ENCODE data around the gene ATG10.

The ATG10 gene

DNA sequence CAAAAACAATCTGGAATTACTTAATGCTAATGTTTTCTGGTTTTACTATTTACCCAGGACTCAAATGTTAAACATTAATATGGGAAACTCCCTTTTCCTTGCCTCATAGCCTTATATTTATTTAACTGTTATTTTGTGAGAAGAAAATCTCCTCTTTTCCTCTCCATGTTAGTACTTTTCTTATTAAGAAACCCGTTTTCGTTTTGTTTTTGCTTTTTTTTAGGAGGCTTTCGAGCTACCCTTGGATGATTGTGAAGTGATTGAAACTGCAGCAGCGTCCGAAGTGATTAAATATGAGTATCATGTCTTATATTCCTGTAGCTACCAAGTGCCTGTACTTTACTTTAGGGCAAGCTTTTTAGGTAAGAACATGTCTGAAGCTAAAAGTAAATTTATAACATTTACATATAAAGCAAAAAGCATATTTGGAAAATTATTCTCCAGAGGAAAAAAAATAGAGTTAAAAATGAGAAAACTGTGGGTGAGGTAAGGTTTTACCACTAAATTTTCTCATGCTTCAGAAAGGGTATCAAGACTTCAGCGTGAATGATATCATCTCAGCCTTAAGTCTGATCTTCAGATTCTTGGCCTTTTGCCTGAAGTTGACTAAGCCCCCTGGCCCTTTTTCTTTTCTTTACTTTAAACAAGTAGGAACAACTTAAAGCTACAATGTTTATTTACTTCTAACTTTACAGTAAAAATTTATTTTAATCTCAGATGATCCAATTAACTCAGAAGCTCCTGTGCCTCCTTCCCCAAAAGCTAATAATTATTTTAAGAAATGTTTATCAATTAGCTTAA, 192.6 kb downstream of the ATG10 start:
- DNase-seq (ENCODE audit: low read depth in 2 of 3, low spot score in 2 of 3): no peak

DNA sequence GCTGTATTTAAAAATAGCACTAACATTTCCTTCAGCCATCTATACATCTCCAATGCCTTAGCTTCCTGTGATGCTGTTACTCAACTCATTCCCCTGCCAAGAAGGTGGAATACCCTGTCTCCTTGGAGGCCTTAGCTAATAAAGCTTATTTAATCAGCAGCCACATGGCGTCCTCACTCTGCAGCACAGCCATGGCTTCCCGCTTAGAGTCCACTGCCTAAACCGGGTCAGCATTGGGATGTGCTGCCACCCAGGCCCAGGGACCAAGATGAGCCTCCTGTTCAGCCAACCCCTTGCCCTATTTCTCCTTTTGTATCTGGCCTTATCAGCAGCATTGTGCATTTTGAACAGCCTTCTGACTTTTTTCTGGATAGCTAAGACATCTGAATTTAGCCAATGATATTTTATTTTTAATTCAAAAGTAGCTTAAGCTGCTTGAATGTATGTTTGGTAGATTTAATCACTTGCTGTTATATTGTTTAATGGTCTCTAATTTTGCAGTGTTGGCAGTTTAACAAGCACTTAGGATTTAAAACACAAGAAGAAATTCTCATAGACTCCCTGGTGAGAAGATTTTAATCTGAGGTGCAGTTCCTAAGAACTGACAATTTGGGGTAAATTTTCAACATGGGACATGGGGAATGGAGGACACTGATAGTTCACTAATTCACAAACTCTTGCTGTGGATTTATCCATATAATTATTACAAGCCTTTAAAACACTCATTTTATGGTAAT, 193.3 kb downstream of the ATG10 start:
- DNase-seq (ENCODE audit: low read depth in 2 of 3, low spot score in 2 of 3): no peak

DNA sequence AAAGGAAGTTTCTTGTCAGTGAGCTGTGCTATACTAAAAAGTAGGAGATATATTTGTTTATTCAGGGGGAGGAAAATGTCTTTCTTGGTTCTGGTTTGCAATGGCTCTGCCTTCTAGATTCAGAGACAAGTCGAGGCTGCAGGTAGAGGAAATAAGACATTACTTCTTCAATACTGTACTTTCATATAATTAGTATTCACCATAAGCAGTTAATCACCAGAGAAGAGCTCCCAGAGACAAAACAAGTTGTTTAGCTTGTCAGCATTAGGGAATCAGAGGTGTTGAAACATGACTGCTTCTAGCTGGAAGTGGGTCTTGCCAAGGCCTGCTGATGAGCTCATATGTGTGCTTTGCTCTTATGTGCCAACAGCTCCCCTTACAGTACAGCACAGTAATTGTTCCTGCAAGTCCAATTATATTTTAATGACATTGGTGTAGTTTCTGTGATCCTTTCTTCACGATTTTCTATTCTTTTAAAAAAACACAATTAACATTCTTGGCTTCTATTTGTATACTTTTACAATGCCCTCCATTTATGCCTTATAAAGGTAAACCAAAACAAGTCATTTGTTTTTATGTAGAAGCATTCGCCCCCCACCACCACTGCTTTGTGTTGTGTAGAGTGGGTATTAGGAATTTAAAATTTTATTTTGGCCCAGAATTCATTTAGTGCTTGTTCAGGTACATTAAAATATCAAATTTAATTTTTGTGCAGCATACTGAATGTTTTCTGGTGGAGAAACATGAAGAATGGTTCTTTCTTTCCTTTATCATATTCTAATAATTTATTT, 194.1 kb downstream of the ATG10 start:
- no peak for DNase-seq (ENCODE audit: low read depth in 2 of 3, low spot score in 2 of 3)

DNA sequence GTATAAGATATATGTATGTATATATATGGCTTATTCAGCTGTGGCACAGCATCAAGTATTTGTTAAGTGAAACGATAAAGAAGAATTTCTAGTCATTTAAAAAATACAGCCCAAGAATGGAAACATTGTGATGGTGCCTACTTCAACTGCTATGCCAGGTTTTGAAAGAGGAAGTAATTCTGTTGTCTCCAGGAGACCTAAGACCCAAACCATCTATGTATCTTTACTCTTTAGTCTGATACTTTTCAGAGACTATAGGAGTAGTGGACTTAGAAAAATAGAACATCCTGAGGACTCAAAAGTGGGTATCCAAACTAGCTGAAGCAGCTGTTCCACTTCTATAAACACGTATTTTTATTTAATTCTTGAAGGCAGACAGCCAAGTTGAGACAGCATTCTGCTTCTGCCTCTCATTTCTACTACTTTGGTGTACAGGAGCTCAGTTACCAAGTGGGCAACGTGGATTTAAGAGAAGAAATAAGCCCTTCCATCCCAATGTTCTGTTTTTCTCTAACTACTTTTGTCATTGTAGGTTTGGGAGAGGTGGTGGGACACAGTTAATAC, 195.6 kb downstream of the ATG10 start:
- DNase-seq (ENCODE audit: low read depth in 2 of 3, low spot score in 2 of 3): no peak

DNA sequence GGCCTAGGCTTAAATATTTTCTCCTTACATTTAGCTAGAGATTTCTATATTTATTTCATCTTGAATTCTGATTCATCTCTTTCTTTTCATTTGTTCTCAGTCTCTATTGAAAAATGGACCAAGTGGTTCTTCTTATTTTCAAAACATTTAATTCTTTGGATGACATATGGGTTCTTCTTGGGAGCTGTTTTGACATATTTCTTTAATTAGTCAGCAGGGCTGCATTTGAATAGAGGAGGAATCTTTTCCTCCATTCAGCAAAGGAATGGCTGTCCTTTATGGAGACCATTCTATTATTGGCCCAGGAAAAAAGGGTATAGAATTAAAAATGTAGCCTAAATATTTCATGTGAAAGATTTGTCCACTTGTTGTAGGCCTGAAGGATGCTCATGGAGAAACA, 196.5 kb downstream of the ATG10 start:
- no peak for DNase-seq (ENCODE audit: low read depth in 2 of 3, low spot score in 2 of 3)

DNA sequence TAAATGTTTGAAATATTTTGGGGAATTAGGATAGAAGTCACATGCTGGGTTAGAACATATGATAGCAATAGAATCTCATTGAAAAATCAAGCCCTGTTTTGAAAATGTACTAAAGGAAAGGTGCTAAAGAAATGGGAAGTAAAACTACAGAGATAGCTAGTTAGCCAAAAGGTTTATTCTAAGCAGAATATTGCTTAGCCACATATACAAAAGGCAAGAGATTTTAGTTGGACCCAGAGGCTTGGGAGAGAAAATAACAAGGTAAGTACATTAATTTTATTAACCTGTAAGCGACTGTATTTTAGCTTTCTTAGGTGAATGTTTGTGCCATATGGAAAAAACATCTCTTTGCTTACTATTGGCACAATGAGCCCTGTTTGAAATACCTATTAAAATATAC, 198.1 kb downstream of the ATG10 start:
- DNase-seq (ENCODE audit: low read depth in 2 of 3, low spot score in 2 of 3): no peak

DNA sequence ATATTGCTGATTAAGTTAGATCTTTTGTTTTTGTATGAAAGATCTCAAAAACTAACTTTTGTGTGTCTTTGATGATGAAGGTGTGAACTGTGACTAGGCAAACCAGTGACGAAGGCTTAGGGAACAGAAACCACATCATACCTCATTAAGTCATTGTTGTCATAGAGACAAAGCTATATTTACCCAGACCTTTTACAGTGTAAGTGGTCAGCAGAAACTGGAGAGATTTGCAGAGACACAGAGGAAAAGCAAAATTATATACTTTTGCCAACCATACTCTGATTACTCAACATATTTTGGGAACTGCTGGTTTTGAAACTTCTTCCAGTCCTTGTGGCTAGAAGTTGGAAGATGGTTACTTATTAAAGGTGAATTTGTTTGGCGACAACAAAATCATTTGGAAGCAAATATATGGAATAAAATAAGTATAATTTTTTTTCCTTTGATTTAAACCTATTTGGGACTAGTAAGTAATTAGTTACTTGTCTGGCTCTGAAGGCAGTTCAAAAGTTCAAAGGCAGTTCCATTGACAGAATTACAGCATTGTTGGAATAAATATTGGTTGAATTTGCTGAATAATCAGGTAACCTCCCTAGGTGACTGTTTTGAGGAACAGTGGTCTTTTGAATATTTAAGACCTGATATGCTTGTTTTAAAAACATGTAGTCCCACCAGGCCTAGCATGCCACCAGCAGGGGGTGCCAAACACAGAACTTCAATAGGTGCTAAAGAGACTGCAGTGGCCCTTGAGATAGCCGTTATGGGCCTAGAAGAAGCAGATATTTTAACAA, 202.5 kb downstream of the ATG10 start:
- peak; percentile 17 to 42 (median 32) for DNase-seq (ENCODE audit: low read depth in 2 of 3, low spot score in 2 of 3)

DNA sequence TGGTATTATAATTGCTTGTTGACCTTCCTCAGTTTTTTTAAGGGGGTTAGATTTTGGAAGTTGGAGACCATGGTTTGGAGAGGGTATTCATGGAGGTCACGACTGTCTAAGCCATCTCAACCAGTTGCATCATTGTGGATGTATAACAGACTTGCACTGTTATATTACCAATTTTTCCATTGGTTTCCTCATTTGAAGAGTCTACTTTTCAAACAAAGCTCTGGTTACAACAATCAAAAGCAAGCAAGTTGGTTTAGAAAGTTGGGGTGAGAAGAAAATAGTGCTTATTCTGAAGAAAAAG, 203.0 kb downstream of the ATG10 start:
- no peak for DNase-seq (ENCODE audit: low read depth in 2 of 3, low spot score in 2 of 3)

DNA sequence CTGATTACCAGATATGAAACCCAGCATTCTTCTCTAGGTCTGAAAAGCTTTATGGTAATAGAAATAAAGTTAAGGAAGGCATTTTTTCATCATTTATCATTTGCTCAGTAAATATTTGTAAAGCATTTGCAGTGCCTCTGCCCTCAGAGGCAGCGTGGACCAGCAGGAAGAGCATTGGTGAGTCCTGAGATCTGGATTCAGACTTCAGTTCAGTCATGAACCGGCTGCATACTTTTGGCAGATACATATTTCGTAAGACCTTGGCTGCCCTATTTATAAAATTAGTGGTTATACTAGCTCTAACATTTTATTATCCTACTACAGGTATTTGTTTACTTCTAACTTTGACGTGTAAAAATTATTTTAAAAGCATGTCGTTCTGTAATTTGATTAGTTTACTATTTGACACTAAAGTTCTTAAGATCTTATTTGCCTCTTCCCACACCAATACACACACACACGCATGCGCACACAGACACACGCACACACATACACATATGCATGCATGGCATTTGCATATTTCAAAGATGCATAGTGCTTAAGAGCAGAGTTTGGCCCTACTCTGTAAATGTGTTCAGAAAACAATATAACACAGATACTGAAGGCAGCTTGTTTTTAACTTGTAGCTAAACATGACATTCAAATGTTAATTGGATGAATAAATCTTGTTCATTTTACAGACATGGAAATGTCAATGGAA, 204.4 kb downstream of the ATG10 start:
- no peak for DNase-seq (ENCODE audit: low read depth in 2 of 3, low spot score in 2 of 3)

DNA sequence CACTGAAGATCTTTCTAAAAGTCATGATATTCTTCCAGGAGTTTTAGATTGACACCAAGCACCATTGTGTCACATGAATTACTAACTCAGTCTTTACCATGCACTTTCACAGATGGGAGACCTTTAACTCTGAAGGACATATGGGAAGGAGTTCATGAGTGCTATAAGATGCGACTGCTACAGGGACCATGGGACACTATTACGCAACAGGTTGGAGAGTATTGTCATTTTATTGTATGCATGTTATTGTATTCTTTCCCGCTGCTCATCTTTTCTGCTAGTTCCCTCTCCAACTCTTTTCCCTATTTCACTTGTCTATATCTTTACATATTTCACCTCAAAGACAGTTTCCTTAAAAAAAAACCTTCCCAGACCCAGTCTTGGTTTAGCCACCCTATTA, 206.6 kb downstream of the ATG10 start:
- no peak for DNase-seq (ENCODE audit: low read depth in 2 of 3, low spot score in 2 of 3)

DNA sequence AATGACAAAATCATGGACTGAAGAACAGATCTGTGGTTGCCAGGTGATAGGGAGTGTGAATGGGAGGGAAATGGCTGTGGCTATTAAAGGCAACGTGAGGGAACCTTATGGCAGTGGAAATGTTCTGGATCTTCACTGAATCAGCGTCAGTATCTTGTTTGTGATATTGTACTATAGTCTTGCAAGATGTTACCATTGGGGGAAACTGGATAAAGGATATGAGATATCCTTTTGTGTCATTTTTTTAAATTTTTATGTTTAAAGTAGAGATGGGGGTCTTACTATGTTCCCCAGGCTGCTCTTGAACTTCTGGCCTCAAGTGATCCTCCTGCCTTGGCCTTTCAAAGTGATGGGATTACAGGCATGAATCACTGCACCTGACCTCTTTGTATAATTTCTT, 210.8 kb downstream of the ATG10 start:
- no peak for DNase-seq (ENCODE audit: low read depth in 2 of 3, low spot score in 2 of 3)

DNA sequence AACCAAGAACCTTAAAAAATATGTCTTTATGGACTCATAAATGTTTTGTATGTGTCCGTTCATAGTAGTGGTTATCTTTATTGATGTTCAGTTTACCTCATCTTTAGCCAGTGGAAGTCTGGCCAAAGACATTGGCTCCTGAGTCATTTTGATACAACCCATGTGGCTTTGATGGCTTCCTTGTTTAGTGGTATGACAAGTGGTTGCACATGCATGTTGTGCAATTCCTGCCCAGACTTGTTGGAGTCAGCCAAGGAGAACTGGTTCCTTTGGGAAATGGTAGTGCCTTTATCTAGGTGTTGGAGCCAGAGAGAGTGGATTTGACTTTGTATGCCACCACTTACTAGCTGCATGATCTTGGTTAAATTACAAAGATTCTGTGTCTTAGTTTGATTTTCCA, 212.0 kb downstream of the ATG10 start:
- DNase-seq (ENCODE audit: low read depth in 2 of 3, low spot score in 2 of 3): no peak

DNA sequence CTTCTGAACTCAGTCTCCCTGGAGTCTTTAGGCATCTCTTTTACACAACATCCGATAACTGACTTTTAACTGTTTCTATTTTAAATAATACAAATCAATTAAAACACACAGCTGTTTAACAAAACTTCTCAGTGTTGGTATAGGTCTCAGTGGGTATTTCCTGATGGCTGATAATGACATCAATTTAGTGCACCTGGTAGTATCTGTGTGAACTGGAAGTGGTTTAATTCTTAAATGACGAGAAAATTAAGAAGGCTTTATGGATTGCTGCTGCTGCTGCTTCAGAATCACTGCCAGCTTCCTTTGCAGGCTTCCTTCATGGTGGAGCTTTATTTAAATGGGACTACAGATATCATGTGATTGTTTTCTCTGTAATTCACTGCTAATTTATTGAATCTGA, 214.0 kb downstream of the ATG10 start:
- no peak for DNase-seq (ENCODE audit: low read depth in 2 of 3, low spot score in 2 of 3)

DNA sequence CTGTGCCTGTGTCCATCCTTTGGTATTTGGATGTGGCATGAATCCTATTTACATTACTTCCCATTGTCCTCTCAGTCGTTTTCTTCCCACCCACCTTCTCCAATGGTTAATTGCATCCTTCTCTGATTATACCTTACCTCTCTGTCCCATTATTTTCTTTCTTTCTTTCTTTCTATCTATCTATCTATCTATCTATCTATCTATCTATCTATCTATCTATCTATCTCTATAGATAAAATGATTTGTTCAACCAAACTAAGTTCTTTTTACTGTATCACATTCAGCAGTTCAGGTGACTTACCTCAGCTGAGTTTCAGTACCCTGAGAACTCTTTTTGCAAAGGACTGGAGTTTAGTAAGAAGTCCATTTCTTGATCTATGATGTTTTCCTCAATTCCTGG, 225.7 kb downstream of the ATG10 start:
- no peak for DNase-seq (ENCODE audit: low read depth in 2 of 3, low spot score in 2 of 3)

DNA sequence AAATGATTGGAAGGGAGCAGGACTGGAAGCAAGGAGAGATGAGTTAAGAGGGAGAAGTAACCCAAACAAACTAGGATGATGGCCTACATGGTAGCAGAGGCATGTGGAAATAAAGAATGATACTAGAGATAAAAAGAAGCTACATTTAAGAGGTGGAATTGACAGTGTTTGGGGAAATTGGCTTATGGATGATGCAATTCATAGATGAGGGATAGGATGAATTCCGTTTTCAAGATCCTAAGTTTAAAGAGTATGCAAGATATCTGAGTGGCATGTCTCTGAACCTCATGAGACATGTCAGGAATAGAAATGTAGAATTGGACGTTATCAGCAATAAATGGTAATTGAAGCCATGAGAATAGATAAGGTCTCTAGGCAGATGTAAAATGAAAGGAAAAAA, 232.7 kb downstream of the ATG10 start:
- no peak for DNase-seq (ENCODE audit: low read depth in 2 of 3, low spot score in 2 of 3)

DNA sequence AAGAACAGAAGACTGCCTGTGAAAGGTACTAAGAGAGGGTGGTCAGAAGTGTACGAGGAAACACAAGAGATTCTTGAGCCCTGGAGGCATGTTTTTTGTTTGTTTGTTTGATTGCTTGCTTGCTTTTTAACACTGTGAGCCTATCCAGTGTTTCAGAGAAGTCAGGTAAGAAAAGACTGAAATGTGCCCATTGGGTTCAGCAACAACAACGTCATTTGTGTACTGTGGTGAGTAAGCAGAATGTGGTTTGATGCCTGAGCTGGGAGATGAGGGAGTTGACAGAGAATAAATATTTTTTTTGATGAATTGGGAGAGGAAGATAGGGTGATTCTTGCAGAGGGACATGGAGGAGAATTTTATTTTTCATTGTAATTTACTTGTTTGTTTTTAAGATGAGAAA, 233.2 kb downstream of the ATG10 start:
- DNase-seq (ENCODE audit: low read depth in 2 of 3, low spot score in 2 of 3): no peak

DNA sequence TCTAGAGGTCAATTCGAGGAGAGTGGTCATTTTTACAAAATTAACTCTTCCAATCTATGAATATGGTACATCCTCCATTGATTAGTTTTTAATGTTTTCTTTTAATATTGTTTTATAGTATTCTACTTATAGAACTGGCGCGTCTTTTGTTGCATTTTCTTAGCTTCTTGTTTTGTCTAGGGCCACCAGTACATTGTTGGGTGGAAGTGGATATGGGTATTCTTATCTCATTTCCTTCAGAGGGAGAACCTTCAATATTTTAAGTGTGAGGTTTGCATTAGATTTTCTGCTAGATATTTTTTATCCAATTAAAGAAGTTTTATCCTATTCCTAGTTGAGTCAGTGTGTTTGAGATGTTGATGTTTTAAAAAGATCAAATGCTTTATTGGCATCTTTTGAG, 236.5 kb downstream of the ATG10 start:
- DNase-seq (ENCODE audit: low read depth in 2 of 3, low spot score in 2 of 3): no peak

DNA sequence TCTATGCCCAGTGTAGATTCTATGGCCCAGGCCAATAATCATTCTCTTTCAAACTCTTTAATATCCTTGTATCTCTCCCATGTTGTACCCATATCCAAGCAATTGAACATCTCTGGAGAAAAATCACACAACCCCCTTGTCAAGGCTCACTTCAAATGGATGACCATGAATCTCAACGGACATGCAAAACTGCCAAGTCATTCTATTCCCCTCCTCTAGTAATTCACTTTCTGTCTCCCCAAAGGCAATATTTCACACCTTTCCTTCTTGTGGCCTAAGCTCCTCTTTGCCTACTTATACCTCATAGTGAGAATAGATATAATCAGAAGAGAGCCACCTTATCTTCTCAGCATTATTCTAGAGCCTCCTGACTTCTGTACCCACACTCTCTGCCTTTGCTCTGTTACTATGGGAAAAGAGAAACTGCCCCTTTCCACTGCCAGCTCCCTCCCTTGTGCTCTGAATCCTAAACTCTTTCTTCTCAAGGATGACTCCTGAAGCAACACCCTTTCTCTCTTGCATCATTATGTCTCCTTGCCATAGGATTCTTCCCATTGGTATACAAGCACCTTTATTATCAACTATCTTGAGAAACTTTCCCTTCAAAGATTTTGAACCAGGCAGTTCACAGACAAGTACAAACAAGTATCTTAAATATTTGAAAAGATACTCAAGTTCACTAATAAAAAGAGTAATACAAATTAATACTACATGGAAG, 240.2 kb downstream of the ATG10 start:
- no peak for DNase-seq (ENCODE audit: low read depth in 2 of 3, low spot score in 2 of 3)

DNA sequence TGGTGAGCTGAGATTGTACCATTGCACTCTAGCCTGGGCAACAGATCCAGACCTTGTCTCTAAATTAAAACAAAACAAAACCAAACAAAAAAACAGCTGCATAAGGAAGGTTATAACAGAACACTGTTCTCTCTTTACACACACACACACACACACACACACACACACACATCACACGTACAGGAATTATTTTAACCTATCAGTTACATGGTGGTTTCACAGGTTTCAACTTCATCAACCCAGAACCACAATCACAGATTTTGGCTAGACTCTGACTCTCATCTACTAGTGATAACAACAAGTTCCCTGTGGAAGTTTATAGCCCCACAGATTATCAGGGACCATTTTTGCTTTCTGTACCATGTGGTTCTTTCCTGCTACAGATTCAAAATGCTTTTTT, 246.1 kb downstream of the ATG10 start:
- DNase-seq (ENCODE audit: low read depth in 2 of 3, low spot score in 2 of 3): no peak
